Neuronal stem cell (in vitro differentiated cells): ENCODE results near the gene RPP30.

Experiments used
- DNase-seq: peaks from one replicate; pipeline ENCODE4 v3.0.0-alpha.2; 2013; ENCODE audit warnings: low spot score
- H2AFZ ChIP-seq: one replicate; pipeline ENCODE4 v1.6.1; 2013; ENCODE audit warnings: mild to moderate bottlenecking, low read length, inconsistent platforms
- H2AK5ac ChIP-seq: 2 replicates; pipeline ENCODE4 v1.6.1; 2013; ENCODE audit warnings: low read depth, mild to moderate bottlenecking, inconsistent platforms, low read length, moderate library complexity, mixed read lengths
- H2BK120ac ChIP-seq: 2 replicates; pipeline ENCODE4 v1.6.1; 2013; ENCODE audit warnings: low read depth, mild to moderate bottlenecking, inconsistent platforms, low read length, moderate library complexity, mixed read lengths
- H2BK12ac ChIP-seq: one replicate; pipeline ENCODE4 v1.6.1; 2013; ENCODE audit warnings: low read length, inconsistent platforms
- H2BK15ac ChIP-seq: 2 replicates; pipeline ENCODE4 v1.6.1; 2013; ENCODE audit warnings: mild to moderate bottlenecking, low read length, inconsistent platforms, mixed read lengths
- H2BK5ac ChIP-seq: one replicate; pipeline ENCODE4 v1.6.1; 2013; ENCODE audit warnings: inconsistent platforms, mild to moderate bottlenecking, low read length, moderate library complexity
- H3K14ac ChIP-seq: one replicate; pipeline ENCODE4 v1.6.1; 2013; ENCODE audit warnings: low read length, inconsistent platforms
- H3K18ac ChIP-seq: 2 replicates; pipeline ENCODE4 v1.6.1; 2013; ENCODE audit warnings: low read length, inconsistent platforms
- H3K23ac ChIP-seq: 2 replicates; pipeline ENCODE4 v1.6.1; 2013; ENCODE audit warnings: low read depth, mild to moderate bottlenecking, mixed read lengths, low read length, inconsistent platforms; ENCODE audit not compliant: poor library complexity
- H3K27ac ChIP-seq: replicated peaks from 3 replicates; pipeline ENCODE4 v1.5.1; 2013; ENCODE audit warnings: low read length, inconsistent platforms
- H3K27me3 ChIP-seq, 3 experiments: 2 replicates each; pipeline ENCODE4 v1.6.1; 2013; ENCODE audit warnings: low read length in 3 of 3, mild to moderate bottlenecking in 2 of 3, inconsistent platforms in 1 of 3, low read depth in 1 of 3, mixed read lengths in 1 of 3, moderate library complexity in 1 of 3; ENCODE audit not compliant: control insufficient read depth in 3 of 3, insufficient read depth in 3 of 3
- H3K36me3 ChIP-seq, 2 donors: replicated peaks in 1 of 2; 2 replicates each; pipeline ENCODE4 v1.6.1; 2013; ENCODE audit warnings: low read length in 2 of 2; ENCODE audit not compliant: control insufficient read depth in 2 of 2, insufficient read depth in 2 of 2
- H3K4ac ChIP-seq: 2 replicates; pipeline ENCODE4 v1.6.1; 2013; ENCODE audit warnings: inconsistent platforms, mild to moderate bottlenecking, low read length, moderate library complexity
- H3K4me1 ChIP-seq, 2 donors: 1 replicate in 1 of 2; 2 replicates in 1 of 2; pipeline ENCODE4 v1.6.1; 2013; ENCODE audit warnings: low read length in 2 of 2, low read depth in 1 of 2; ENCODE audit not compliant: control insufficient read depth in 2 of 2, insufficient read depth in 1 of 2
- H3K4me2 ChIP-seq: one replicate; pipeline ENCODE4 v1.6.1; 2013; ENCODE audit warnings: mild to moderate bottlenecking, low read length, inconsistent platforms; ENCODE audit not compliant: insufficient read depth, poor library complexity, severe bottlenecking
- H3K4me3 ChIP-seq, 2 donors: 2 replicates each; pipeline ENCODE4 v1.5.1; 2013; ENCODE audit warnings: low read length in 2 of 2, mild to moderate bottlenecking in 2 of 2, inconsistent platforms in 1 of 2, moderate library complexity in 1 of 2
- H3K79me1 ChIP-seq: one replicate; pipeline ENCODE4 v1.6.1; 2013; ENCODE audit warnings: low read depth, mild to moderate bottlenecking, inconsistent platforms, low read length, moderate library complexity
- H3K9ac ChIP-seq: one replicate; pipeline ENCODE4 v1.6.1; 2013; ENCODE audit warnings: mild to moderate bottlenecking, low read depth, low read length, inconsistent platforms; ENCODE audit not compliant: poor library complexity
- H3K9me3 ChIP-seq, 2 donors: replicated peaks in 1 of 2; 2 replicates each; pipeline versions ENCODE3 to v1.6.1; 2013; ENCODE audit warnings: low read length in 2 of 2, mild to moderate bottlenecking in 2 of 2, inconsistent platforms in 1 of 2, low read depth in 1 of 2, mixed read lengths in 1 of 2, moderate library complexity in 1 of 2; ENCODE audit not compliant: control insufficient read depth in 2 of 2, insufficient read depth in 1 of 2
- H4K8ac ChIP-seq: one replicate; pipeline ENCODE4 v1.6.1; 2013; ENCODE audit warnings: low read depth, mild to moderate bottlenecking, inconsistent platforms, low read length, moderate library complexity
- H4K91ac ChIP-seq: one replicate; pipeline ENCODE4 v1.6.1; 2013; ENCODE audit warnings: low read length, low read depth, mild to moderate bottlenecking, inconsistent platforms; ENCODE audit not compliant: poor library complexity
- WGBS, 2 donors: extraction: QIAGEN DNeasy Blood & Tissue Kit; methylation state at CpG; one replicate each; pipeline ENCODE4 v1.1.7; 2013; ENCODE audit warnings: missing lambda C conversion rate in 2 of 2, mixed read lengths in 1 of 2; ENCODE audit not compliant: insufficient read length in 2 of 2, insufficient replicate concordance in 1 of 2; ENCODE audit errors: extremely low coverage in 2 of 2; 5-methylcytosine and 5-hydroxymethylcytosine counted together

Gene RPP30

GRCh38 chr10:90916392-90917237, 44.8 kb downstream of the RPP30 start:
- WGBS, 2 donors = no CpG with 5 or more reads among the region's 6 CpGs

DNA sequence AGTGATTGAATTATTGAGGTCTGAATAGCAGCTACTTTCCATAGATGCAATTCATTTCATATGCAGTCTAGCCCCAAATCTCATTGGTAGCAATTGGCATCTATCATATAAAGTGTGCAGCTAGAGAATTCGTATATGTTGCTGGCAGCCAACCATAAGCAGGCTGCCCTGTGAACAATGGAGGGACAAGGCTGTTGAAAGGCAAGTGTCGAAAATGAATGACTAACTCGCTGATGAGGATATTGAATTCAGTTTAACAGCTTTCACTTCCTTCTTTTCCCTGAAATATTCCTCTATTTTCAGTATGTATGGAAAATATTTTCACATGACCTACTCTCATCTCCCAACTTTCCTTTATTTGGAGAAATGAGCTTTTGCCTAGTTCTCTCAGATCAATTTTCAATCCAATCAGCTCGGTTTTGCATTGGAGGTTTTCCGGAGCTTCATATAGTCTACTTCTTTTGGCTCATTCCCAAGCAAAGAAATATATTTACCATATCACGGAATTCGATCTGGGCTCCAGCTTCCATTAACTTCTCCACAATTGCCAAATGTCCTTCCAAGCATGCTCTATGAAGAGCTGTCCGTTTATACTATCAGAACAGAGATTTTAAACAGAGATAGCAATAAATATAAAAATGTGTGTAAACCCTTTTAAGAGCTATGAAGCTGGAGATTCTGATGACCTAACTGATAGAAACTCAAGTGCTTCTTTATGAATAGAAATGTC, 45.6 kb downstream of the RPP30 start:
- H3K9ac ChIP-seq = no peak overlapping the region
- H3K4ac ChIP-seq = no peak overlapping the region
- H3K9me3 ChIP-seq = peaks cover 0 to 3% of the 10 kb centered on the region in 2 donors
- H3K36me3 ChIP-seq = no peaks in the 10 kb centered on the region
- H2BK5ac ChIP-seq = no peak overlapping the region
- H3K4me2 ChIP-seq = no peak overlapping the region
- H3K4me3 ChIP-seq = no peak overlapping the region
- H4K91ac ChIP-seq = no peak overlapping the region
- no CpG with 5 or more reads among the region's 8 CpGs for WGBS, 2 donors
- no peak overlapping the region for H2BK120ac ChIP-seq
- DNase-seq = no peak
- no peak overlapping the region for H2AFZ ChIP-seq
- H3K27me3 ChIP-seq = no peaks in the 10 kb centered on the region
- no peak overlapping the region for H4K8ac ChIP-seq
- peaks cover under 1 to 7% of the 10 kb centered on the region in 2 donors for H3K4me1 ChIP-seq
- H2AK5ac ChIP-seq = no peak overlapping the region
- no peaks in the 10 kb centered on the region for H3K79me1 ChIP-seq
- H3K18ac ChIP-seq = no peak overlapping the region
- no peak overlapping the region for H2BK15ac ChIP-seq
- no peak overlapping the region for H3K14ac ChIP-seq
- no peak overlapping the region for H3K27ac ChIP-seq
- H3K23ac ChIP-seq = no peak overlapping the region
- no peak overlapping the region for H2BK12ac ChIP-seq

More at GRCh38 chr10:90916392-90917237, 44.8 kb downstream of the RPP30 start:
- H2BK15ac ChIP-seq = no peak overlapping the region
- no peaks in the 10 kb centered on the region for H3K36me3 ChIP-seq
- H3K79me1 ChIP-seq = no peaks in the 10 kb centered on the region
- DNase-seq = no peak
- H3K9ac ChIP-seq = no peak overlapping the region
- H3K27me3 ChIP-seq = no peaks in the 10 kb centered on the region
- H3K4me2 ChIP-seq = no peak overlapping the region
- H2AK5ac ChIP-seq = no peak overlapping the region
- no peak overlapping the region for H4K8ac ChIP-seq
- peaks cover 5 to 7% of the 10 kb centered on the region in 2 donors for H3K4me1 ChIP-seq
- no peak overlapping the region for H2AFZ ChIP-seq
- no peak overlapping the region for H3K23ac ChIP-seq
- no peak overlapping the region for H3K27ac ChIP-seq
- H3K4me3 ChIP-seq = no peak overlapping the region
- H2BK12ac ChIP-seq = no peak overlapping the region
- H3K9me3 ChIP-seq = peaks cover 0 to 3% of the 10 kb centered on the region in 2 donors
- H4K91ac ChIP-seq = no peak overlapping the region
- H3K18ac ChIP-seq = no peak overlapping the region
- H2BK5ac ChIP-seq = no peak overlapping the region
- no peak overlapping the region for H3K4ac ChIP-seq
- no peak overlapping the region for H3K14ac ChIP-seq
- no peak overlapping the region for H2BK120ac ChIP-seq

DNA sequence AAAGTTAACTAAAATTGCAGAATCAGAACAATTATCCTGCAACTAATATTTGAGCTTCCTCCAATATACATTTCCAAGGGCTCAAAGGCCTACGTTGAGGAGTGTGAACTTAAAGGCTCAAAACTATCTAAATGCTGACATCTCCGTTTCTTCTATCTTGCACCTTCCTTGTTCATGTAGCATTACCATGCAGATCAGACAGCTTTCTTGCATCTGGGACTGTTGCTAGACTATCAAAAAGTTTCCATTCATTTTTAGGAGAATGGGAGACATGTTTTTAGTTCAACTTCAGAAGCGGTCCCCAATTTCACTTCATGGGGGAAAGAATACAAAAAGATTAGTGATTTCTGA, 46.2 kb downstream of the RPP30 start:
- H2BK12ac ChIP-seq = no peak overlapping the region
- no peak overlapping the region for H4K91ac ChIP-seq

More for the DNA sequence above, 46.2 kb downstream of the RPP30 start:
- Histone ChIP-seq H3K36me3 (no peaks in the 10 kb centered on the region), H3K4me1 (peaks cover 0 to 10% of the 10 kb centered on the region in 2 donors), H3K79me1 (no peaks in the 10 kb centered on the region), H2AFZ (no peak overlapping the region), H2BK120ac (no peak overlapping the region), H2BK15ac (no peak overlapping the region), H3K14ac (no peak overlapping the region), H3K4ac (no peak overlapping the region), H3K27me3 (no peaks in the 10 kb centered on the region), H4K8ac (no peak overlapping the region), H3K18ac (no peak overlapping the region), H3K4me2 (no peak overlapping the region), H2AK5ac (no peak overlapping the region), H3K9ac (no peak overlapping the region), H3K9me3 (no peaks in the 10 kb centered on the region), H3K23ac (no peak overlapping the region), H2BK5ac (no peak overlapping the region), H3K27ac (no peak overlapping the region), H3K4me3 (no peak overlapping the region)
- DNase-seq = no peak
- no CpG with 5 or more reads among the region's 3 CpGs for WGBS, 2 donors
